Vagina (tissue), 2 donors: Measurements from ENCODE around the gene C16orf89. TPM values are rescaled to one million over a fixed set of nuclear protein-coding genes. Genes with fewer than 3 reads are reported as not detected.

Experiments used
- DNase-seq, 2 donors: peaks; one replicate each; pipeline ENCODE4 v3.0.0-alpha.2; 2017; ENCODE audit errors: extremely low spot score in 2 of 2
- H3K27ac ChIP-seq: fragments of 200-600 bp; sonication (generic); one replicate; pipeline ENCODE4 v1.5.1; 2019
- H3K27me3 ChIP-seq: fragments of 200-600 bp; sonication (generic); one replicate; pipeline ENCODE4 v1.5.1; 2019
- H3K36me3 ChIP-seq, 2 donors: fragments of 200-600 bp; sonication (generic); one replicate each; pipeline ENCODE4 v1.5.1; 2017 to 2019
- H3K4me1 ChIP-seq: fragments of 200-600 bp; sonication (generic); one replicate; pipeline ENCODE4 v1.5.1; 2019
- H3K4me3 ChIP-seq, 2 donors: fragments of 200-600 bp; sonication (generic); 1 replicate in 1 of 2; 2 replicates in 1 of 2; pipeline ENCODE4 v1.5.1; 2016 to 2019
- H3K9me3 ChIP-seq: fragments of 200-600 bp; sonication (generic); one replicate; pipeline ENCODE4 v1.5.1; 2019
- POLR2A ChIP-seq, 2 donors: fragments of 450-650 bp; IDR thresholded peaks; one replicate each; pipeline ENCODE4 v1.6.1; 2017; ENCODE audit warnings: antibody characterized with exemption in 2 of 2, mild to moderate bottlenecking in 2 of 2, moderate library complexity in 2 of 2
- POLR2AphosphoS5 ChIP-seq, 2 donors: sonication (generic); formaldehyde crosslinking; IDR thresholded peaks; one replicate each; pipeline ENCODE4 v1.9.0; 2017; ENCODE audit warnings: antibody characterized with exemption in 2 of 2, mild to moderate bottlenecking in 2 of 2, low read depth in 1 of 2; ENCODE audit not compliant: insufficient read depth in 1 of 2
- intact Hi-C: fragments of 100-400 bp; cut with DNase I; formaldehyde crosslinking; loops from one replicate; pipeline ENCODE4 v1.15.1; 2023
- total RNA-seq: library from RNA; depleted of rRNA; stranded (reverse); fragments of >200 nt; gene quantifications from one replicate; pipeline ENCODE4 v1.2.3, GENCODE V29; 2016
- TF ChIP-seq, protein P1 (sequence below), 3 experiments: fragments of 450-650 bp in 2 of 3; fragments of 200-600 bp in 1 of 3; sonication (generic) in 1 of 3; IDR thresholded peaks; one replicate each; pipeline ENCODE4 v1.5.1; 2017 to 2019; ENCODE audit warnings: antibody characterized with exemption in 3 of 3, mild to moderate bottlenecking in 2 of 3, moderate library complexity in 2 of 3

The C16orf89 gene
- total RNA-seq, 1 donor from 2014 or later, result 4.4 TPM

DNA sequence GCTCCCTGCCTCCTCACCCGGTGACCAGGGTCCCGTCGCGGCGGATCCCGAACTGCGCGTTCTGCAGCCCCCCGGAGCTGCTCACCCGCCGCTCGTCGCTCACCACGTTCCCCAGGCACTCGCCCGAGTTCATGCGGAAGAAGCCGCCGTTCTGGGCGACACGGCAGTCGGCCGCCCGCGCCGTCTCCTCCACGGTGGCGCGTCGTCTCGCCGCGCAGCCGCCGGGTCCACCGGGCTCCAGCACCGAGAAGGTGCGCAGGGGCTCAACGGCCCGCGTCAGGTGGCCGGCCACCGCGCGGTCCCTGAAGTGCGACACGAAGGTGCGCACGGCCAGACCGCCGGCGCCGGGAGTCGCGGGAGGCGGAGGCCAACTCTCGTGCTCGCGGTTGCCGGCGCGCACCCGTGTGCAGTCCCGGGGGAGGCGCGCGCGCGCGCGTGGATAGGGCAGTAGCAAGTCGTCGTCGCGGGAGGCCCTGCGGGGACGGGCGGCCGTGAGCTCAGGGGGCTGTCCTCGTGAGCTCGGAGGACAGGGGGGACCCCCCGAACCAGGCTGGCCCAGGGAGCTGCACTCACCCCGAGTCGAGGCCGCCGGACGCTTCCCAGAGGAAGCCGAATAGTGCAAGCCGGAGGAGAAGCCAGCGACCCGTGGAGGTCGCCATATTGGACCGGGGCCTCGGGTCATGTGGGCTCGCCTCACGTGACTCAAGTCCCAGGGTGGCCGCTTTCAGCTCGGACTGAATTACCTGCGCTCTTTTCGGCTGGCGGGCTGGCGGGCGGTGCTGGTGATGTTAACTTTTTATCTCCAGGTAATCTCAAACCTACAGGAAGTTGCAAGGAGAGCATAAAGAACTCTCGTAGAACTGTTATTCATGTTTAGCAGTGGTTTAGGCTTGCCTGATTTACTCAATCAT, 32.2 kb downstream of the C16orf89 start, which contains the start of gene NAGPA:
Gene NAGPA, minus strand, starts transcription at position 680 of the 911 bp plus-strand sequence. Its CDS starts 21 bp downstream, at position 659.
- peaks cover 20% of the 10 kb centered on the region for H3K4me1 ChIP-seq
- intact Hi-C loops, result no loop called here
- H3K36me3 ChIP-seq, result peaks cover 0 to 5% of the 10 kb centered on the region in 2 donors
- TF ChIP-seq, protein P1, sequence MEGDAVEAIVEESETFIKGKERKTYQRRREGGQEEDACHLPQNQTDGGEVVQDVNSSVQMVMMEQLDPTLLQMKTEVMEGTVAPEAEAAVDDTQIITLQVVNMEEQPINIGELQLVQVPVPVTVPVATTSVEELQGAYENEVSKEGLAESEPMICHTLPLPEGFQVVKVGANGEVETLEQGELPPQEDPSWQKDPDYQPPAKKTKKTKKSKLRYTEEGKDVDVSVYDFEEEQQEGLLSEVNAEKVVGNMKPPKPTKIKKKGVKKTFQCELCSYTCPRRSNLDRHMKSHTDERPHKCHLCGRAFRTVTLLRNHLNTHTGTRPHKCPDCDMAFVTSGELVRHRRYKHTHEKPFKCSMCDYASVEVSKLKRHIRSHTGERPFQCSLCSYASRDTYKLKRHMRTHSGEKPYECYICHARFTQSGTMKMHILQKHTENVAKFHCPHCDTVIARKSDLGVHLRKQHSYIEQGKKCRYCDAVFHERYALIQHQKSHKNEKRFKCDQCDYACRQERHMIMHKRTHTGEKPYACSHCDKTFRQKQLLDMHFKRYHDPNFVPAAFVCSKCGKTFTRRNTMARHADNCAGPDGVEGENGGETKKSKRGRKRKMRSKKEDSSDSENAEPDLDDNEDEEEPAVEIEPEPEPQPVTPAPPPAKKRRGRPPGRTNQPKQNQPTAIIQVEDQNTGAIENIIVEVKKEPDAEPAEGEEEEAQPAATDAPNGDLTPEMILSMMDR (IDR thresholded peaks at IDR 0.05), result no peak
- TF ChIP-seq POLR2AphosphoS5 (IDR thresholded peaks at IDR 0.05; ENCODE audit: insufficient read depth in 1 of 2, low read depth in 1 of 2) (peak; percentile 75 to 80), POLR2A (IDR thresholded peaks at IDR 0.05) (no peak)
- no peaks in the 10 kb centered on the region for H3K9me3 ChIP-seq
- H3K4me3 ChIP-seq, result peak within 1 kb of the TSS; percentile 85 to 91
- H3K27ac ChIP-seq, result peak within 1 kb of the TSS; percentile 72
- no peaks in the 10 kb centered on the region for H3K27me3 ChIP-seq
- peak in 1 of 2 donors; percentile 94 for DNase-seq

DNA sequence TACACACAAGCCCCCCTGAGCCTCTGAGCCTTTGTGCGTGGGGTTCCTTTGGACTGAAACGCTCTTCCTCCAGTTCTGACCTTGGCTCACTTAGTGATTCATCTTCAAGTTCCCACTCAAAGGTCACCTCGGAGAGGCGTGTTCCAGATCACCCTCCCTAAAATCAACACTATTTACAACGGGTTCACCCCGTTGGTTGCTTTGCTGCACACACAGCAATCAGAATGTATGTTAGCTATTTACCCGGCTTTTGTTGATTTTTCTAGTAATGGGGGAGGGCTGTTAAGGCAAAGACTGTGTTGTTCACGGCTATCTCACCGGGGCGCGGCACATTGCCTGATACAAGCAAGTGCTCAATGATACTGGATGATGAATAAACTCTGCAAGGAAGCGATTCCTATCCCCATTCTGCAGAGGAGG, 33.0 kb downstream of the C16orf89 start:
- intact Hi-C loops, result no loop called here
- Histone ChIP-seq H3K4me3 (peak overlapping the region; percentile 85 to 91), H3K4me1 (peaks cover 20% of the 10 kb centered on the region), H3K9me3 (no peaks in the 10 kb centered on the region), H3K27me3 (no peaks in the 10 kb centered on the region), H3K27ac (peak overlapping the region; percentile 72), H3K36me3 (peaks cover 0 to 5% of the 10 kb centered on the region in 2 donors)
- TF ChIP-seq POLR2A (IDR thresholded peaks at IDR 0.05) (no peak), POLR2AphosphoS5 (IDR thresholded peaks at IDR 0.05; ENCODE audit: insufficient read depth in 1 of 2, low read depth in 1 of 2) (no peak)
- TF ChIP-seq, protein P1 (IDR thresholded peaks at IDR 0.05), result no peak
- DNase-seq, result no peak

DNA sequence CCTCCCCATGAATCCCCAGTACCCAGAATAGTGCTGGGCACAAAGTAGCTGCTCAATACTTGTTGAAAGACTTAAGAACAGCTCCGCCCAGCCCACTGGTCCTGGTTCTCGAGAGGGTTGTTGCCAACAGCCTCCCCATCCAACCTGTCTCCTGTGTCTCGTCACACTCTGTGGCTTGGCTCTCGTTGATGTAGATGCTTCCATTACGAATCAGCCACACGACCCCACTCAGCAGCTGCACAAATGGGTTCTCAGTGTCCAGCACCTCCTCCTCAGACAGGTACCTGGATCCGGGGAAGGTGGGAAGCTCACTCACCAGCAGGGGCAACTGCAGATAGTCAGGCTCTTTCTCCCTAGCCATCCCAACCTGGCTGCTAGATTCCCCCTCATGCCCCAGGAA, 34.2 kb downstream of the C16orf89 start:
- no peak overlapping the region for H3K4me3 ChIP-seq
- peaks cover 0 to 5% of the 10 kb centered on the region in 2 donors for H3K36me3 ChIP-seq
- no peaks in the 10 kb centered on the region for H3K27me3 ChIP-seq
- peaks cover 20% of the 10 kb centered on the region for H3K4me1 ChIP-seq
- H3K27ac ChIP-seq, result no peak overlapping the region
- H3K9me3 ChIP-seq, result no peaks in the 10 kb centered on the region
- intact Hi-C loops, result no loop called here
- TF ChIP-seq, protein P1 (IDR thresholded peaks at IDR 0.05), result no peak
- no peak for DNase-seq

DNA sequence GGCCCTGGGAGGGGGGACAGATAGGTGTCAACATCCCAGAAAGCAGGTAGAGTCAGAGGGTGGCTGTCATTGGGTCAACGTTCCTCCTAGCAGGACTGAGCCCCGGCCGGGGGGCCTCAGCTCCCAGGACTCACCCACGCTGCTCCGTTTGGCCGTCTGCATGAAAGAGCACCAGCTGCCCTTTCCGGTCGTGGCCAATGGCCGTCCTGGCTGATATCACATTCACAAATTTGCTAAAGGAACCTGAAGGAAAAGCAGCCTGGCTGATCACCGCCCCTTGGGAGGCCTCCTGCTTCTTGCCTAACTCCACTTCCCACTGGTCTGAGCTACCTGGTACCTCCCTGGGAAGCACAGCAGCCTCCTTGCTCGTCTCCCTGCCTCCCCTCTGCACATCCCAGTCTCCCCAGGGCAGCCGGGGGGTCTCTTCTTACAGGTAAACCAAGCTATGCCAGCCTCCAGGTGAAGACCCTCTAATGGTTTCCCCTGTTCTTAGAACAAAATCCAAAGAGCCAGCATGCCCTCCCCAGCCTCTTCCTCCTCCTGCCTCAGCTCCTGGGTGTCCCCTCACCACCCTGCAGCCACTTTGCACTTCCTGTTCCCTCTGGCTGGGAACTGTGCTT, 35.4 kb downstream of the C16orf89 start:
- intact Hi-C loops, result no loop called here
- Histone ChIP-seq H3K36me3 (peaks cover 0 to 5% of the 10 kb centered on the region in 2 donors), H3K27me3 (no peaks in the 10 kb centered on the region), H3K27ac (no peak overlapping the region), H3K4me1 (peaks cover 20% of the 10 kb centered on the region), H3K4me3 (no peak overlapping the region), H3K9me3 (no peaks in the 10 kb centered on the region)
- TF ChIP-seq, protein P1 (IDR thresholded peaks at IDR 0.05), result no peak
- no peak for TF ChIP-seq POLR2A (IDR thresholded peaks at IDR 0.05)
- no peak for TF ChIP-seq POLR2AphosphoS5 (IDR thresholded peaks at IDR 0.05; ENCODE audit: insufficient read depth in 1 of 2, low read depth in 1 of 2)
- DNase-seq, result no peak
